ENCODE measurements around the gene ZNF692. TPM values are rescaled to one million over a fixed set of nuclear protein-coding genes. Genes with fewer than 3 reads are reported as not detected.

Gene ZNF692
- 18.7 to 48.9 TPM (median 27.0 TPM) in 3 replicates for polyA plus RNA-seq
- polyA plus RNA-seq (2011; ENCODE audit: low read depth): 7.4 TPM
- 11.4 TPM in 2 replicates for polyA plus RNA-seq (2011; cell fraction: cytosol; rRNA removed)
- polyA plus RNA-seq (2011; cell fraction: nucleus; rRNA removed): 207 and 235 TPM in 2 replicates
- 17.6 and 43.9 TPM in 2 replicates for polyA plus RNA-seq (2012; ENCODE audit: low replicate concordance)
- 12.8 to 14.5 TPM (median 13.8 TPM) in 3 replicates for polyA minus RNA-seq
- 15.2 TPM for polyA minus RNA-seq (2011; cell fraction: cytosol; rRNA and poly(A)+ RNA removed)
- 22.2 and 23.7 TPM in 2 replicates for polyA minus RNA-seq (2011; cell fraction: nucleus; rRNA and poly(A)+ RNA removed)

- peaks cover 22% of the 10 kb centered on the region for H3K79me2 ChIP-seq (ENCODE audit: control insufficient read depth, insufficient read depth, low read length)
- H3K4me3 ChIP-seq (ENCODE audit: control insufficient read depth in 2 of 3, extremely low read depth in 1 of 3, insufficient read depth in 2 of 3, low read depth in 1 of 3, low read length in 3 of 3): peak within 1 kb of the TSS; percentile 63 to 81 (median 76)
- peak within 1 kb of the TSS; percentile 95 for H2AFZ ChIP-seq (ENCODE audit: control insufficient read depth, low read length)
- H4K20me1 ChIP-seq (ENCODE audit: control insufficient read depth, extremely low read depth, insufficient read depth, low read length): no peaks in the 10 kb centered on the region
- H3K4me2 ChIP-seq (ENCODE audit: control insufficient read depth, extremely low read depth, insufficient read depth, low read depth, low read length): peak within 1 kb of the TSS; percentile 95
- peak within 1 kb of the TSS; percentile 92 for H3K9ac ChIP-seq (ENCODE audit: control insufficient read depth, extremely low read depth, insufficient read depth, low read length)
- no peaks in the 10 kb centered on the region for H3K27me3 ChIP-seq (ENCODE audit: control insufficient read depth, extremely low read depth, insufficient read depth, low read length)
- no peak for FAIRE-seq
- DNase-seq (ENCODE audit: low read depth, low spot score): peak; percentile 73
- H3K36me3 ChIP-seq (ENCODE audit: control insufficient read depth in 2 of 2, extremely low read depth in 1 of 2, insufficient read depth in 2 of 2, low read length in 2 of 2): peaks cover 17 to 24% of the 10 kb centered on the region in 2 experiments
- H3K9me3 ChIP-seq (ENCODE audit: control insufficient read depth, low read depth, low read length): no peaks in the 10 kb centered on the region
- peaks cover 38% of the 10 kb centered on the region for H3K4me1 ChIP-seq (ENCODE audit: control insufficient read depth, extremely low read depth, insufficient read depth, low read length)
- dilution Hi-C loops (cut with MboI; ENCODE audit: extremely low pct_ligation_motif_present, low sequenced_read_pairs): no loop called here
- H3K27ac ChIP-seq (ENCODE audit: control insufficient read depth, insufficient read depth, low read length): peak within 1 kb of the TSS; percentile 86
- H3K9me1 ChIP-seq (ENCODE audit: control insufficient read depth, extremely low read depth, insufficient read depth, low read length): no peaks in the 10 kb centered on the region
- TF ChIP-seq EZH2 (IDR thresholded peaks at IDR 0.05; ENCODE audit: low read length) (no peak), CTCF (optimal IDR thresholded peaks at IDR 0.05 in 1 of 3, IDR thresholded peaks at IDR 0.05 in 1 of 3, conservative IDR thresholded peaks at IDR 0.05 in 1 of 3; ENCODE audit: extremely low read depth in 1 of 3, insufficient read depth in 2 of 3, low read length in 3 of 3) (no peak)
Observed at GRCh38 chr1:248858891-248859889, at the start of gene ZNF692. Gene ZNF692, minus strand, starts transcription at chr1:248859085. Its CDS starts 776 bp downstream, at chr1:248858309.

- Histone ChIP-seq H3K4me3 (ENCODE audit: control insufficient read depth in 2 of 3, extremely low read depth in 1 of 3, insufficient read depth in 2 of 3, low read depth in 1 of 3, low read length in 3 of 3) (peak overlapping the region; percentile 53 to 76 (median 64)), H3K79me2 (ENCODE audit: control insufficient read depth, insufficient read depth, low read length) (peaks cover 9% of the 10 kb centered on the region), H3K4me1 (ENCODE audit: control insufficient read depth, extremely low read depth, insufficient read depth, low read length) (peaks cover 6% of the 10 kb centered on the region), H3K9ac (ENCODE audit: control insufficient read depth, extremely low read depth, insufficient read depth, low read length) (peak overlapping the region; percentile 79), H3K4me2 (ENCODE audit: control insufficient read depth, extremely low read depth, insufficient read depth, low read depth, low read length) (peak overlapping the region; percentile 72), H3K27me3 (ENCODE audit: control insufficient read depth, extremely low read depth, insufficient read depth, low read length) (no peaks in the 10 kb centered on the region), H3K27ac (ENCODE audit: control insufficient read depth, insufficient read depth, low read length) (peak overlapping the region; percentile 78), H4K20me1 (ENCODE audit: control insufficient read depth, extremely low read depth, insufficient read depth, low read length) (no peaks in the 10 kb centered on the region), H3K36me3 (ENCODE audit: control insufficient read depth in 2 of 2, extremely low read depth in 1 of 2, insufficient read depth in 2 of 2, low read length in 2 of 2) (no peaks in the 10 kb centered on the region), H2AFZ (ENCODE audit: control insufficient read depth, low read length) (peak overlapping the region; percentile 94), H3K9me1 (ENCODE audit: control insufficient read depth, extremely low read depth, insufficient read depth, low read length) (no peaks in the 10 kb centered on the region), H3K9me3 (ENCODE audit: control insufficient read depth, low read depth, low read length) (no peaks in the 10 kb centered on the region)
- dilution Hi-C loops (cut with MboI; ENCODE audit: extremely low pct_ligation_motif_present, low sequenced_read_pairs): no loop called here
- TF ChIP-seq CTCF (optimal IDR thresholded peaks at IDR 0.05 in 1 of 3, IDR thresholded peaks at IDR 0.05 in 1 of 3, conservative IDR thresholded peaks at IDR 0.05 in 1 of 3; ENCODE audit: extremely low read depth in 1 of 3, insufficient read depth in 2 of 3, low read length in 3 of 3) (no peak), EZH2 (IDR thresholded peaks at IDR 0.05; ENCODE audit: low read length) (no peak)
- FAIRE-seq (no peak), DNase-seq (ENCODE audit: low read depth, low spot score) (no peak)
Observed at GRCh38 chr1:248906753-248907661, 48.1 kb upstream of the ZNF692 start.

Measured in keratinocyte (primary cell).